ENCODE data around the gene LCN15. TPM values are rescaled to one million over a fixed set of nuclear protein-coding genes. Genes with fewer than 3 reads are reported as not detected.

The LCN15 gene
- total and polyA plus RNA-seq, 2 of the 4 experiments (the other 2 are of a cell fraction) = not detected

DNA sequence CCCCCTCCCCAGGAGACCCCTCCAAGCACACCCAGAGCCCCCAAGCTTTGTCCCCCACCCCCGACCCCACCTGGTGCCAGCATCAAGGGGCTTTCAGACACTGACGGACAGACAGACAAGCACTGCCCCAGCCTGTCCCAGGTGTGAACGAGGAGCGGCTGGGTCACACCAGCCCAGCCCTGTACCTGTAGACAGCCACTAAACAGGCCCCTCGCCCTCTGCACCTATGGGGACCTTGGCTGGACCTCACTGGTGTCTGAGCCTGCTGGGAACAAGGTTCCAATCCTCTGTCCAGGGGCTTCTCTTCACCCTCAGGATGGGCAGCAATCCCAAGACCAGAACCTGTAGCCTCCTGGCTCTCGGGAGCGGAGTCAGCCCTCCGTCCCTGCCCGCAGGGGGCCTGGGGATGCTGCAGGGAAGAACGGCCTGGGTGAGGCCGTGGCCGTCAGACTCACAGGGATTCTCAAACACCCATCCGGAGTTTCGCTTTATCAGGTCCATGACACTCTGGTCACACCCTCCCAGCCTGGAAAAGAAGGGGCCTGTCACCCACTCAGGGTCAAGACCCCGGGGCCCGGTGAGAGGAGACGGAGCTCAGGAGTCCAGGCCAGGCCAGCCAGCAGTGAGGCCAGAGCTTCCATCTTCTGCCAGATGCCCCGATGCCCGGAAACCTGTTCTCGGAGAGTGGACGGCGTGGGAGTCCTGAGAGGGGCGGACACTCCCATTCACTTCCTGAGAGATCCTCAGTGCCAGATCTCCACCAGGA is 18.7 kb downstream of the LCN15 start:
- no peak overlapping the region for H3K14ac ChIP-seq (replicated peaks; ENCODE audit: low read depth, low read length)
- TF ChIP-seq MAZ (IDR thresholded peaks at IDR 0.05; ENCODE audit: borderline replicate concordance, low read depth, low read length) (no peak), CHD1 (IDR thresholded peaks at IDR 0.05; ENCODE audit: low read depth, low read length) (no peak), CEBPB (IDR thresholded peaks at IDR 0.05; ENCODE audit: low read depth, low read length) (no peak), RFX5 (IDR thresholded peaks at IDR 0.05; ENCODE audit: low read depth, low read length) (no peak), FOS (IDR thresholded peaks at IDR 0.05; ENCODE audit: low read depth, low read length) (no peak), SMC3 (IDR thresholded peaks at IDR 0.05; ENCODE audit: low read depth, low read length) (no peak), RCOR1 (IDR thresholded peaks at IDR 0.05; ENCODE audit: insufficient replicate concordance, low read length) (no peak)
- TF ChIP-seq, protein P1, sequence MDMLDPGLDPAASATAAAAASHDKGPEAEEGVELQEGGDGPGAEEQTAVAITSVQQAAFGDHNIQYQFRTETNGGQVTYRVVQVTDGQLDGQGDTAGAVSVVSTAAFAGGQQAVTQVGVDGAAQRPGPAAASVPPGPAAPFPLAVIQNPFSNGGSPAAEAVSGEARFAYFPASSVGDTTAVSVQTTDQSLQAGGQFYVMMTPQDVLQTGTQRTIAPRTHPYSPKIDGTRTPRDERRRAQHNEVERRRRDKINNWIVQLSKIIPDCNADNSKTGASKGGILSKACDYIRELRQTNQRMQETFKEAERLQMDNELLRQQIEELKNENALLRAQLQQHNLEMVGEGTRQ (IDR thresholded peaks at IDR 0.05; ENCODE audit: low read depth, low read length) = no peak
- H3K9me1 ChIP-seq (ENCODE audit: insufficient read depth, low read length) = no peaks in the 10 kb centered on the region
- no peak overlapping the region for H3K56ac ChIP-seq (ENCODE audit: extremely low read depth, insufficient read depth, low read length)
- H2AFZ ChIP-seq (replicated peaks; ENCODE audit: low read length, poor library complexity) = no peak overlapping the region
- peaks cover 3% of the 10 kb centered on the region; the same call in 1 of the 2 replicates for H3K4me1 ChIP-seq (ENCODE audit: control insufficient read depth, insufficient read depth, low read length)
- BruUV-seq (replicated peaks) = no TSS peak
- H4K91ac ChIP-seq (ENCODE audit: insufficient read depth, low read depth, low read length) = no peak overlapping the region
- H3K18ac ChIP-seq (ENCODE audit: low read depth, low read length) = no peak overlapping the region
- H3K27ac ChIP-seq (ENCODE audit: insufficient read depth, low read length) = no peak overlapping the region
- no peak overlapping the region for H2BK15ac ChIP-seq (ENCODE audit: low read depth, low read length)
- H2AK5ac ChIP-seq (ENCODE audit: low read depth, low read length) = no peak overlapping the region
- WGBS, 2 experiments (ENCODE audit: extremely low coverage in 2 of 2, insufficient read length in 1 of 2) = 59% methylated on average over 5 of the region's 23 CpGs; no CpG with 5 or more reads in 1 of the 2 experiments
- no peak overlapping the region for H3K9ac ChIP-seq (ENCODE audit: low read depth, low read length)
- H3K36me3 ChIP-seq (ENCODE audit: control insufficient read depth, insufficient read depth, low read length) = no peaks in the 10 kb centered on the region
- H4K5ac ChIP-seq (ENCODE audit: low read depth, low read length) = no peak overlapping the region
- CTCF ChIA-PET = no interaction called here
- H3K4me2 ChIP-seq (ENCODE audit: low read depth, low read length) = no peak overlapping the region
- no peaks in the 10 kb centered on the region for H3K9me3 ChIP-seq (ENCODE audit: control insufficient read depth, insufficient read depth, low read length)
- H2BK120ac ChIP-seq (ENCODE audit: low read depth, low read length) = no peak overlapping the region
- H4K20me1 ChIP-seq (ENCODE audit: insufficient read depth, low read length) = no peaks in the 10 kb centered on the region; the same call in 1 of the 2 replicates
- H3K79me1 ChIP-seq (ENCODE audit: low read depth in 1 of 2, low read length in 2 of 2) = no peaks in the 10 kb centered on the region
- no peak overlapping the region for H3K4ac ChIP-seq (ENCODE audit: low read depth, low read length)
- POLR2A ChIA-PET (ENCODE audit: unreplicated experiment) = no interaction called here
- no peak overlapping the region for H3K23ac ChIP-seq (ENCODE audit: low read depth, low read length)
- no peak overlapping the region for H2BK5ac ChIP-seq (ENCODE audit: low read depth, low read length, poor library complexity, severe bottlenecking)
- no peak overlapping the region for H3K4me3 ChIP-seq (ENCODE audit: insufficient read depth, low read depth, low read length)
- dilution Hi-C loops (cut with HindIII; ENCODE audit: low sequenced_read_pairs, unreplicated experiment) = no loop called here
- no peak for DNase-seq
- no peak overlapping the region for H4K8ac ChIP-seq (ENCODE audit: low read depth in 2 of 2, low read length in 2 of 2)
- H3K27me3 ChIP-seq (ENCODE audit: control insufficient read depth, insufficient read depth, low read length) = peaks cover 45% of the 10 kb centered on the region
- ATAC-seq (ENCODE audit: low read depth) = no peak
- no peak overlapping the region for H2AK9ac ChIP-seq (replicated peaks; ENCODE audit: low read depth, low read length, poor library complexity)
- intact Hi-C loops (cut with micrococcal nuclease) = no loop called here
- in situ Hi-C loops (cut with MboI; ENCODE audit: low sequenced_read_pairs) = no loop called here
- H2BK20ac ChIP-seq (ENCODE audit: low read depth, low read length) = no peak overlapping the region

Measured in IMR-90 (cell line).